HG03558 (cell line): Measurements from ENCODE around the gene MRPL10.

Experiments used
- ATAC-seq: cut with Tn5 transposase; IDR thresholded peaks from one replicate; pipeline ENCODE4 v1.9.1; 2021; ENCODE audit warnings: moderate number of reproducible peaks; ENCODE audit not compliant: unreplicated experiment; ENCODE audit errors: extremely low read depth

MRPL10 gene

DNA sequence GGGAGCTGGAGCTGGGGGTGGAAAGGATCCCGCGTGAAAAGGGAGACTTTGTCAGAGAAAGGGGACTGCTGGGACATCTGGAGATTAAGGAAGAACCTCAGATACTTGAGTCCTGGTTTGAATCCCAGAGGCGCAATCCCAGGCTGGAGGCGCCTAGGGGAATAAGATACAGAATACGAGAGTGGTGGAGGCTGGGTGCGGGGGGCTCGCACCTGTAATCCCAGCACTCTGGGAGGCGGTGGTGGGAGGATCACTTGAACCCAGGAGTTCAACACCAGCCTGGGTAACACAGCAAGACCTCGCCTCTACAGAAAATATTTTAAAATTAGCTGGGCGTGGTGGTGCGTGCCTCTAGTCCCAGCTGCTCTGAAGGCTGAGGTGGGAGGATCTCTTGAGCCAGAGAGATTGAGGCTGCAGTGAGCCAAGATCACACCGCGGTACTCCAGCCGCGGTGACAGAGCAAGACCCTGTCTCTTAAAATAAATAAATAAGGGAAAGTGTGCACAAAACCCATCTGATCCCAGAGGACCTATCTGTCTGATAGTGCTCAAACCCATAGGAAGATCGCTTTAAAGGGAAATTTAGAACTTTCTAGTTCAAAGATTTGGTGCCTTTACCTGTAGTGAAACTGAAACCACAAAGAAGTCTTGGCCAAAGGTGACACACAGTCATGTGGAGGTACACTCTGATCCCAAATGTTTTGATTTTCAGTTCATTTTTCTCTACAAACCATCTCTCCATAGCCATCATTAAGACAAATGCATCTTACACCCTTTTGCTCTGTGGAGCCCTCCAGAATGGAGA, 10.3 kb upstream of the MRPL10 start:
- ATAC-seq = no peak

DNA sequence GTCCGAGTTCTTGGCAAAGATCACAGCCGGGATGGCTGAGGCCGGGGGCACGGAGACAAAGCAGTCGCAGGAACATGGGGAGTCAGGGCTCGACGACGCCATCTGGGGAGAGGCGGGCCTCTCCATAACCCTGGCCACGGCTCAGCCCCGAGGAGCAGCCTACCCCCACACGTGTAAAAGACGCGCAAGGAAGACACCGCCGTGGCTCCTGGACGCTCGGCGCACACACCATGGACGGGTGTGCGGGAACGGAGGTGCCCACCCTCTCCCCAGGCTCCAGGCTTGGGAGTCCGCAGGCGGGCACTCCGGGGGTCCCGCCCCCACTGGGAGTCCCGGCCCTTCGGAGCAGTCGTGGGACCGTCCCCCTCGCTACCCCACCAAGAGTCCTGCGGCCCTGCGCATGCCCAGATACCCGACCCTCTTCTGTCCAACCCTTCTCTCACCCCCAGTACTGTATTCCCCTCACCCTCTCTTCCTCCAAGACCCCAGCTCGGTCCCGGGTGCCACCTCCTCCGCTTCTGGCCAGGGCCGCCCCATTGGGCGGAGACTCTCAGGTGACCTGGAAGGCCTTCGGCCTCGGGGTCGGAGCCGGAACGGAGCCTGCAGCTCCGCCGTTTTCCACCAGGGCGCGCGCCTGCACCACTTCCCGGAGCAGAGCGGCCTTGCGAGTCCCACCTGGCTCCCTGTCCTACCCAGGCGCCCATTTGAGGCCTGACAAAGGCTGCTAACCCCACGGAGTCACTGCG, 9.6 kb upstream of the MRPL10 start, which contains the start of gene SCRN2:
TSS of gene SCRN2 (minus strand) at position 532 of the 746 bp plus-strand sequence. CDS start at position 102, 430 bp downstream.
- peak; percentile 64 for ATAC-seq

GRCh38 chr17:47840001-47840741, 8.8 kb upstream of the MRPL10 start:
- no peak for ATAC-seq

DNA sequence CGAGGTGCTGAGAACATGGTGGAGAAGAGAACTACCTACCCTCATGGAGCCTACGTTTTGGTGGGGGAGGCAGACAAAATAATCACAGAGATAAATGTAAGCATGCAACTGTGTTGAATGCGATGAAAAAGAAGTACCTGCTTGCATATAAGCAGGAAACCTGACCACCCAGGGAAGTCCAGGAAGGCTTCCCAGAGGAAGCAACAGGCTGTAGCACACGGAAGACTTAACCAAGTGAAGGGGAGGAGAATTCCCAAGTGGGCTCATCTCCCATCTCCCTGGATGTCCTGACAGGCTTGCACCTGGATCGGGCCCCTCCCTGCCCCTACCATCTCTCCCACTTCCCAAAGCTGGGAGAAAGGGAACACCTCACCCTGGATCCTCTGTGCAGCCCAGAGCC, 7.7 kb upstream of the MRPL10 start:
- ATAC-seq = no peak

DNA sequence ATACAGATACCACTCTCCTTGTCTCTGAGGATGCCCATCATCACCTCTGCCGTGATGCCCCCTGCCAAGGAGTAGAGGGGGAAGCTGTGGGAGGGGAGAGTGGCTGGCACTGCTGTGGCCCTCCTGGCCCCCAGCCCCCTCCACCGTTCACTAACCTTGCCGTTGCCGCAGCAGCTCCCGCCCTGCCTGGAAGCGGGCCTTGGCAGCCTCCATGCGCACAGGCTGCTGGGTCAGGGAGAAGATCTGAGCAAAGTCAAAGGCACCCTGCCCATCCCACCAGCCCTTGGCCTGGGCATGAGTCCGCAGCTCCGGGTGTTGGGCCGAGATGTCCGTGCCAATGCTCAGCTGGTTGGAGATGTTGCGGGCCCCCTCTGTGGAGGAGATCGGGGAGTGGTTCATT, 7.3 kb upstream of the MRPL10 start:
- no peak for ATAC-seq

DNA sequence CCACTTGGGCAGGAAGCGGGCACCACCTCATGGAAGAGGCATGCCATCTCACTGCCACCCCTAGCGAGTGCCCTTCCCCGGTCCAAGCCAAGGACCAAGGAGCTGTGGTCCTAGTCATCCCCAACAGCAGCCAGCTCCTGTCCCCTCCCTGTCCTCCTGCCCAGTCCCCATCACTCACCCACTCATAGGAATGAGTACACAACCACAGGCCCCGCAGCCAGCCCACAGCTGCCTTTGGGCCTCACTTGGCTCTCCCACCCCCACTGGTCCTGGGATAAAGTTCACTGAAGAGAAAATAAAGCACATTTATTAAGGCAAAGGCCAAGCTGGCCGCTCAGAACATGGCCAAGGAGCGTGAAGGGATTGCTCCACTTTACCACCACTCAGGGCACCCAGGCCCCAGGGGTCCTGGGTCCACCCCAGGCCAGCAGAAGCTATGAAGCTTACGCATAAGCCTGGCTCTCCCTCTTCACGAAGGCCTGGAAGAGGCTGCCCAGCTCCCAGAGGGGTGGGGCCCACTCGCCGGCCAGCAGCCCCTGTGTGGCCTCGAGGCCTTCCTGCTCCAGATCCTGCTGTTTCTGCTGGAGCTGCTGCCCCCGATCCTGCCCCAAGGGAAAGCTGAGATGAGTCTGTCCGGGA, 6.2 kb upstream of the MRPL10 start:
- ATAC-seq = no peak

- ATAC-seq = no peak
Observed at GRCh38 chr17:47836601-47837000, 5.3 kb upstream of the MRPL10 start.

GRCh38 chr17:47834756-47835155, 3.4 kb upstream of the MRPL10 start:
- ATAC-seq = no peak

DNA sequence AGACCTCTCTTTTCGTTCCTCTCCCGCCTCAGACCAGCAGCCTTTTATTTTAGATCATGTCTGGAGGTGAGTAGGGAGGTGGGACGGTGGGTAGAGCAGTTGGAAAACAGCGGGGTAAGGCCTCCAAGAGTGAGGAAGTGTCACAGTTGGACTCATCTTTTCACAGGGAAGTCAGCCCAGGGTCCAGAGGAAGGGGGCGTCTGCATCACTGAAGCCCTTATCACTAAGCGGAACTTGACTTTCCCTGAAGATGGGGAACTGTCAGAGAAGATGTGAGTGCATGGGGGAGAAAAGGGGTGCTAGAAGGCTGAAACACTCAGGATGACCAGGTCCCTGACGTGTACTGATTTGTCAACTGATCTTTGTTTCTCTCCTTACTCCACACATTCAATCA, 590 bp upstream of the MRPL10 start:
- ATAC-seq = no peak

DNA sequence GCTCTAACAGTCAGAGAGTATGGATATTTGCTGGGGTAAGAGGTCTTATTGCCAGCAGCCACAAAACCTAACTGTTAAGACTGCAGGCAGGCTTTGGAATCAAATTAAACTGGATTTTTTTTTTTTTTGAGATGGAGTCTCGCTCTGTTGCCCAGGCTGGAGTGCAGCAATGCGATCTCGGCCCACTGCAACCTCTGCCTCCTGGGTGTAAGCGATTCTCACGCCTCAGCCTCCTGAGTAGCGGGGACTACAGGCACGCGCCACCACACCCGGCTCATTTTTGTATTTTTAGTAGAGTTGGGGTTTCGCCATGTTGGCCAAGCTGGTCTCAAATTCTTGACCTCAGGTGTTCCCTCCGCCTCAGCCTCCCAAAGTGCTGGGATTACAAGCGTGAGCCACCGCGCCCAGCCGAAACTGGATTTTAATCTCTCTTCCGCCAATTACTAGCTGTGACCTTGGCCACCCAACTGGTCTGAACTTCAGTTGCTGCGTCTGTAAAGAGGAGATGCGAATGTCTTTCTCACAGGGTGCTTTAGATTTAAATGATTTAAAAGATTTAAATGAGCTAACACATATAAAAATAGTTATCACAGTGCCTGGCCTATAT, 842 bp downstream of the MRPL10 start:
- ATAC-seq = no peak

DNA sequence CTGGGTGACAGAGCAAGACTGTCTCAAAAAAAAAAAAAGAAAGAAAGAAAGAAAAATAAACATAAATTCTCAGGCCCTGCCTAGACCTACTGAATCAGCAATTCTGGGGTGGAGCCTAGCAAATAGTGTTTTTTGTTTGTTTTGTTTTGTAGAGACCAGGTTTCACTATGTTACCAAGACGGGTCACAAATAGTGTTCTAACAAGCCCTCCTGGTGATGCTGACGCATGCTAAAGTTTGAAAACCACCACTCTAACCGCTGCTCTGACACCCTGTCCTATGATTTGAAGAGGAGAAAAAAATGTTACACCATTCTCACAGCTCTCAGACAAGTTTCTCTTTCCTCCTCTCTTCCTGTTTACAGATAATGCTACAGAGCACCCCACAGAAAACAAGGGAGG, 1.5 kb downstream of the MRPL10 start:
- no peak for ATAC-seq

DNA sequence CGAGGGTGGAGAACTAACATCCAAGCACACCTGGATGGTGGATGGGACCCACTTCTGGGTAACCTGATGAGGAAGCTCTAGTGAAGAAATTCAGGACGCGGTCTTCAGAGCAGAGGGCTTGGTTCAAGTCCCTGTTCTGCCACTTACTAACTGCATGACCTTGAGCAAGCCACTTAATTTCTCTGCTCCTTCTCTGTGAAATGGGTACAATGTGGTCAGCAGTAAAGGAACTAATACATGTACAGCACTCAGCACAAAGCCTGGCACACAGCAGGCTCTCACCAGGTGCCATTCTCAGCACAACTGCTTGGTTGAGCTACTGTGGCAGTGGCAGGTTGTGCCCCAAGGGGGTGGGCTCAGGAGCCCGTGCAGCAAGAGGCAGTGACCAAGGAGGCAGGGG, 7.8 kb downstream of the MRPL10 start:
- ATAC-seq = no peak

DNA sequence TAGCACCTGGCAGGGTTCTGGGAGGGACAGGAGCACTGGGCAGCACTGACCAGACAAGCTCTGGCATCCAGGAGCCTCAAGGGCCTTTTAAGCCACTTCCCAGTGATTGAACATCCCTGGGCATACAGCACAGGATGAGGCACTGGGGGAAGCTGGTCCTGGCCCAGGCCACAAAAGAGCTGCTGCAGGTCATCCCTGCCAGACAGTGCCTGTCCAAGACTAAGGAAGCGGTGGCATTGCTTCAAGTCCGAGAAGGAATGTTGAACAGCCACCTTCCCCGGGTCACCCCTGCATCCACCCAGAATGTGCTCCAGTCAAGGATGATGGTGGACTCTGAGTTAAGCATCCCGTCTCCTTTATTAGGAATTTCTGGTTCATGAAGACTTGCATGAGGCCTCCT, 8.6 kb downstream of the MRPL10 start:
- no peak for ATAC-seq

- ATAC-seq = no peak
Observed at GRCh38 chr17:47821424-47822391, 9.6 kb downstream of the MRPL10 start, which contains the start of gene OSBPL7. Gene OSBPL7 (minus strand): TSS chr17:47821794. CDS start chr17:47820278, 1,516 bp downstream.

GRCh38 chr17:47821031-47821423, 10.3 kb downstream of the MRPL10 start:
- no peak for ATAC-seq

DNA sequence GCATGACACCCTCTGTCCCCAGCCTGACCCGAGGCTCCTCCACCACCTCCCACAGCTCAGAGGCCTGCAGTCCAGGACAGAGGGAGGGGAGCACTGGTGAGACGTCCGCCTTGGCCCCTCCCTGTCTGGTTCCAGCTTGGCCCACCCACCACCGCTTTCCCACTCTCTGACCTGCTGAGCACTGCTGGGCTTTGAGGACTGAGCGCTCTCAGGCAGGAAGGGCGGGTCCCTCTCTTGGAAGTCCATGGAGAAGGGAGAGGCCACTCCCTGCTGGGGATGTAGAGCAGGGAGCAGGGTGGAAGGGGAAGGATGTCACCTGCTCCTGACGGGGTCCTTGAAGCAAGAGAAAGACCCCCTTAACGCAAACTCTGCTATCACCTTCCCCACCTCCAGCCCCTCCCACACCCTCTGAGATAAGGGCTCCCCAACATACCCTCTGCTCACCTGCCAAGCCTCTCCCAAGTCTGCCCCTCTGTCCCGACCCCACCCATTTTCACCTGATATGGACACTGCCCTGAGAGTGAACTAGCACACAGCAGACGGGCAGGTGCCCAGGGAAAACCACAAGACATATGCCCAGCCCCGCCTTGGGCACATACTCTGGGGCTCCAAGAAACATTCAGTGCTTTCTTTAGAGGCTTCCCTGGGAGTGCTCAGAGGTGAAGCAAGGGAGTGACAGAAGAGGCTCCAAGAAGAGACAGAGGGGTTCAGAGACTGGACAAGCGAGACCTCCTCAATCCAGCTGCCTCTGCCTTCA, 11.1 kb downstream of the MRPL10 start:
- no peak for ATAC-seq

DNA sequence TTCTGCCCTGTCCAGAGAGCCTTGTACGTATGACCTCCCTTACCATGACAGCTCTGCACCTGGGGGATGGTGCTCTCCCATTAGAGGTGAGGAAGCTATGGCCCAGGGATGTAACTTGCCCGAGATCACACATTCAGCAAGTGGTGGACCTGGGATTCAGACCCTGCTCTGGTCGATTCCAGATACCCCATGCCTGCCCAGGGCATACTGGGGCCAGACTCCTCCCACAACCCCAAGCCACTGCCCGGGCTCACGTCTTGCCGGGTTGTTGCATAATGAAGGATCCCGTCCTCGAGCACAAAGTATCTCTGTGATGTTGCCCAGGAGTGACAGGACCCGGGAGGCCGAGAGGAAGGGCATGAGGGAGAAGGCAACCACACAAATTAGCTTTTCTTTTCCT, 11.9 kb downstream of the MRPL10 start:
- no peak for ATAC-seq

DNA sequence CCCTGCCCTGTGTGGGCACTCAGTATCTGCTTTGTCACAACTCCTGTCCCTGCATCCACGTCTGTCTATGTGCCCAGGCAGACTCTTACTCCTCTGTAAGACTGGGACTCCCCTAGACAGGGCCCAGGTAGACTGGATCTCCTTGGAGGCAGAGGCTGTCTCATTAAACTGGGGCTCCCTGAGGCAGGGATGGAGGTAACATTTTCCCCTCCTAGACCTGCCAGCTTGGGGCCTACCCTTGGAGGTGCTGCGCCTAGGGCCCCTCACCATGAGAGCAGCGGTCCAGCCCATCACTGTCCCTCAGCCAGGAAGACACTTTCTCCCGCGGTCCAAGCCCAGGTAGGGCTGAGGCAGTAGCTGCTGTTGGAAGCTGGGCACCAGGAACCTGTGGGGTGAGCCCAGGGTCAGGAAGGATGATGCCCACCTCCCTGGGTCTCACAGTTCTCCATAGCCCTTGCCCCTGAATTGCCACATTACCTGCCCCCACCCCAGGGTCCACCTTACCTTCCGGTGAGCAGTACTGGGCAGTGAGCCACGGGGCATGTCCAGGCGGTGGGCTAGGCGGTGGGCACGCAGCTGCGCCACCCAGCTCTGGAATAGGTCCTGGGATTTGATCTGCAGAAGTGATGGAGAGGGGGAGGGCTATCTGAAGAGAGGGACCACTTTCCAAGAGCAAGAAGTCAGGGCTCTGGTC, 13.2 kb downstream of the MRPL10 start:
- ATAC-seq = no peak
